H9 (cell line): Measurements from ENCODE around the gene ANKRD13A. TPM values are rescaled to one million over a fixed set of nuclear protein-coding genes. Genes with fewer than 3 reads are reported as not detected.
"Not testable (repeated sequence)": the region's sequence is repeated elsewhere in the genome, so short reads cannot be mapped to it uniquely, and the experiment has no call there.

Source experiments
- DNase-seq: peaks from one replicate; pipeline ENCODE4 v3.0.0-alpha.2; 2017
- H2AFZ ChIP-seq: one replicate; pipeline ENCODE4 v1.6.1; 2013; ENCODE audit warnings: mild to moderate bottlenecking, low read length, control low read depth, moderate library complexity
- H2AK5ac ChIP-seq: 2 replicates; pipeline ENCODE4 v1.6.1; 2013; ENCODE audit warnings: low read length, control low read depth, mixed read lengths; ENCODE audit not compliant: insufficient read length
- H2BK120ac ChIP-seq: one replicate; pipeline ENCODE4 v1.6.1; 2013; ENCODE audit warnings: low read depth, mild to moderate bottlenecking, low read length, control low read depth, inconsistent platforms; ENCODE audit not compliant: poor library complexity, severe bottlenecking
- H2BK12ac ChIP-seq: 2 replicates; pipeline ENCODE4 v1.6.1; 2013; ENCODE audit warnings: low read length, control low read depth, mixed read lengths, low read depth; ENCODE audit not compliant: insufficient read length
- H2BK15ac ChIP-seq: 2 replicates; pipeline ENCODE4 v1.6.1; 2013; ENCODE audit warnings: low read depth, low read length, control low read depth
- H2BK20ac ChIP-seq: one replicate; pipeline ENCODE4 v1.6.1; 2013; ENCODE audit warnings: low read depth, mild to moderate bottlenecking, low read length, control low read depth, inconsistent platforms; ENCODE audit not compliant: poor library complexity, severe bottlenecking
- H2BK5ac ChIP-seq: 2 replicates; pipeline ENCODE4 v1.6.1; 2013; ENCODE audit warnings: low read length, control low read depth, mixed read lengths; ENCODE audit not compliant: insufficient read length
- H3K14ac ChIP-seq: 2 replicates; pipeline ENCODE4 v1.6.1; 2013; ENCODE audit warnings: low read length, control low read depth; ENCODE audit not compliant: insufficient read depth
- H3K18ac ChIP-seq: 2 replicates; pipeline ENCODE4 v1.6.1; 2013; ENCODE audit warnings: low read depth, mild to moderate bottlenecking, mixed read lengths, low read length, control low read depth; ENCODE audit not compliant: insufficient read length
- H3K23ac ChIP-seq: 2 replicates; pipeline ENCODE4 v1.6.1; 2013; ENCODE audit warnings: low read length, control low read depth, mixed read lengths, low read depth; ENCODE audit not compliant: insufficient read length
- H3K23me2 ChIP-seq: 2 replicates; pipeline ENCODE4 v1.6.1; 2013; ENCODE audit warnings: low read depth, mild to moderate bottlenecking, mixed read lengths, low read length, control low read depth; ENCODE audit not compliant: insufficient read length, poor library complexity, severe bottlenecking
- H3K27ac ChIP-seq: 2 replicates; pipeline ENCODE4 v1.5.1; 2013; ENCODE audit warnings: low read length, control low read depth, mixed read lengths, low read depth; ENCODE audit not compliant: insufficient read length
- H3K27me3 ChIP-seq: 2 replicates; pipeline ENCODE4 v1.6.1; 2013; ENCODE audit warnings: low read length, control low read depth, inconsistent platforms; ENCODE audit not compliant: insufficient read depth
- H3K4ac ChIP-seq: 2 replicates; pipeline ENCODE4 v1.6.1; 2013; ENCODE audit warnings: low read depth, mild to moderate bottlenecking, control low read depth, inconsistent platforms, low read length, moderate library complexity
- H3K4me1 ChIP-seq: 2 replicates; pipeline ENCODE4 v1.6.1; 2013; ENCODE audit warnings: low read length, control low read depth, inconsistent platforms; ENCODE audit not compliant: insufficient read depth
- H3K4me2 ChIP-seq: 2 replicates; pipeline ENCODE4 v1.6.1; 2013; ENCODE audit warnings: low read length, control low read depth, mixed read lengths; ENCODE audit not compliant: insufficient read length, insufficient read depth
- H3K56ac ChIP-seq: 2 replicates; pipeline ENCODE4 v1.6.1; 2013; ENCODE audit warnings: low read depth, mild to moderate bottlenecking, mixed read lengths, low read length, control low read depth; ENCODE audit not compliant: insufficient read length
- H3K79me1 ChIP-seq: 2 replicates; pipeline ENCODE4 v1.6.1; 2013; ENCODE audit warnings: low read depth, mild to moderate bottlenecking, moderate library complexity, low read length, control low read depth, inconsistent platforms; ENCODE audit not compliant: insufficient read depth, poor library complexity, severe bottlenecking
- H3K79me2 ChIP-seq: 2 replicates; pipeline ENCODE4 v1.6.1; 2013; ENCODE audit warnings: low read length, control low read depth, inconsistent platforms; ENCODE audit not compliant: insufficient read depth
- H3K9ac ChIP-seq: 2 replicates; pipeline ENCODE4 v1.6.1; 2013; ENCODE audit warnings: low read length, control low read depth, mixed read lengths; ENCODE audit not compliant: insufficient read length; ENCODE audit errors: extremely low read depth
- H3K9me3 ChIP-seq: one replicate; pipeline ENCODE4 v1.6.1; 2013; ENCODE audit warnings: low read depth, low read length, inconsistent platforms; ENCODE audit not compliant: control insufficient read depth
- H3T11ph ChIP-seq: one replicate; pipeline ENCODE4 v1.6.1; 2013; ENCODE audit warnings: mild to moderate bottlenecking, low read length, control low read depth, inconsistent platforms
- H4K20me1 ChIP-seq: one replicate; pipeline ENCODE4 v1.6.1; 2013; ENCODE audit not compliant: control insufficient read depth, insufficient read length, insufficient read depth
- H4K5ac ChIP-seq: 2 replicates; pipeline ENCODE4 v1.6.1; 2013; ENCODE audit warnings: low read depth, mild to moderate bottlenecking, mixed read lengths, low read length, control low read depth; ENCODE audit not compliant: insufficient read length
- H4K8ac ChIP-seq: replicated peaks from 2 replicates; pipeline ENCODE4 v1.6.1; 2013; ENCODE audit warnings: low read length, control low read depth, mixed read lengths, low read depth; ENCODE audit not compliant: insufficient read length
- H4K91ac ChIP-seq: 2 replicates; pipeline ENCODE4 v1.6.1; 2013; ENCODE audit warnings: low read depth, mild to moderate bottlenecking, moderate library complexity, mixed read lengths, low read length, control low read depth; ENCODE audit not compliant: insufficient read length
- H3K27ac Mint-ChIP-seq, 3 experiments: 2 replicates in 2 of 3; 3 replicates in 1 of 3; pipeline ENCODE4 v1.8.0; 2020 to 2021; ENCODE audit warnings: mixed read lengths in 3 of 3, mild to moderate bottlenecking in 1 of 3, moderate library complexity in 1 of 3
- H3K27me3 Mint-ChIP-seq: 2 replicates; pipeline ENCODE4 v1.8.0; 2021; ENCODE audit warnings: low read depth, mild to moderate bottlenecking, moderate library complexity, mixed read lengths
- H3K36me3 Mint-ChIP-seq, 3 experiments: 2 replicates in 2 of 3; 3 replicates in 1 of 3; pipeline ENCODE4 v1.8.0; 2020 to 2021; ENCODE audit warnings: low read depth in 3 of 3, mixed read lengths in 3 of 3; ENCODE audit not compliant: insufficient read depth in 1 of 3
- H3K4me1 Mint-ChIP-seq, 2 experiments: 2 replicates each; pipeline ENCODE4 v1.8.0; 2020; ENCODE audit warnings: mixed read lengths in 2 of 2
- H3K4me3 Mint-ChIP-seq, 2 experiments: 2 replicates in 1 of 2; 3 replicates in 1 of 2; pipeline ENCODE4 v1.8.0; 2020 to 2021; ENCODE audit warnings: mild to moderate bottlenecking in 2 of 2, mixed read lengths in 2 of 2, moderate library complexity in 1 of 2
- H3K9me3 Mint-ChIP-seq, 2 experiments: 2 replicates in 1 of 2; 3 replicates in 1 of 2; pipeline ENCODE4 v1.8.0; 2020; ENCODE audit warnings: mild to moderate bottlenecking in 2 of 2, mixed read lengths in 2 of 2, moderate library complexity in 1 of 2
- WGBS: extraction: QIAGEN DNeasy Blood & Tissue Kit; methylation state at CpG from one replicate; pipeline ENCODE4 v1.1.7; 2013; ENCODE audit warnings: missing lambda C conversion rate, low lambda C conversion rate, mixed read lengths; ENCODE audit not compliant: insufficient read length; ENCODE audit errors: extremely low coverage; 5-methylcytosine and 5-hydroxymethylcytosine counted together
- total RNA-seq: library from RNA; stranded (reverse); gene quantifications from 2 replicates; pipeline ENCODE4 v1.2.1, GENCODE V29; 2021

ANKRD13A gene
- total RNA-seq, 1 experiment from 2014 or later = 18.0 TPM

DNA sequence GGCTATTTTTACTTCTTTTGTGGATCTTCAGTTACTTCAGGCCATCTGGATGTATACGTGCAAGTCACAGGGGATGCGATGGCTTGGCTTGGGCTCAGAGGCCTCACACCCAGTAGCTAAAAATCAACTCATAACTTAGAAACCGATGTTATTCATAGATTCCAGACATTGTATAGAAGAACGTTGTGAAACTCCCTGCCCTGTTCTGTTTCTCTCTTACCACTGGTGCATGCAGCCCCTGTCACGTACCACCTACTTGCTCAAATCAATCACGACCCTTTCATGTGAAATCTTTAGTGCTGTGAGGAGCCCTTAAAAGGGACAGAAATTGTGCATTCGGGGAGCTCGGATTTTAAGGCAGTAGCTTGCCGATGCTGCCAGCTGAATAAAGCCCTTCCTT is 50.4 kb downstream of the ANKRD13A start:
- H2BK5ac ChIP-seq, H3T11ph ChIP-seq, H3K23ac ChIP-seq, DNase-seq, H3K56ac ChIP-seq, H3K4me2 ChIP-seq, H4K20me1 ChIP-seq, H3K9ac ChIP-seq, H4K5ac ChIP-seq, H3K9me3 Mint-ChIP-seq, H3K27ac Mint-ChIP-seq, H2AFZ ChIP-seq, H3K79me1 ChIP-seq, H2BK20ac ChIP-seq, H3K27ac ChIP-seq, H4K8ac ChIP-seq, H3K27me3 Mint-ChIP-seq, H2BK12ac ChIP-seq, H3K18ac ChIP-seq, H3K9me3 ChIP-seq, H2BK120ac ChIP-seq, H3K36me3 Mint-ChIP-seq, H3K27me3 ChIP-seq, H3K4me1 ChIP-seq, H3K4me3 Mint-ChIP-seq, H3K79me2 ChIP-seq, H3K14ac ChIP-seq, H3K4ac ChIP-seq, H4K91ac ChIP-seq, H2BK15ac ChIP-seq, H3K23me2 ChIP-seq, H2AK5ac ChIP-seq: not testable (repeated sequence)
- no CpG with 5 or more reads among the region's 9 CpGs for WGBS
- H3K4me1 Mint-ChIP-seq = peaks cover 16 to 17% of the 10 kb centered on the region in 2 experiments
